ENCODE measurements around the gene SSBP3. TPM values are rescaled to one million over a fixed set of nuclear protein-coding genes. Genes with fewer than 3 reads are reported as not detected.

Gene SSBP3
- total and polyA plus RNA-seq, 2 experiments from 2014 or later = 6.2 to 19.9 TPM

GRCh38 chr1:54220004-54220811 is 186.0 kb downstream of the SSBP3 start:
- DNase-seq = peak; percentile 76
- peaks cover 10% of the 10 kb centered on the region; the same call in 1 of the 2 replicates for H3K36me3 ChIP-seq (ENCODE audit: low read depth)
- no peaks in the 10 kb centered on the region for H3K79me2 ChIP-seq (ENCODE audit: insufficient read depth)
- no peaks in the 10 kb centered on the region for H4K20me1 ChIP-seq (ENCODE audit: insufficient read depth)
- in situ Hi-C loops (cut with MboI) = no loop called here
- H3K27me3 ChIP-seq (replicated peaks; ENCODE audit: insufficient read depth) = no peaks in the 10 kb centered on the region
- no peaks in the 10 kb centered on the region for H3K9me3 ChIP-seq (ENCODE audit: low read depth)
- TF ChIP-seq EZH2phosphoT487 (IDR thresholded peaks at IDR 0.05; ENCODE audit: insufficient read depth, low read depth) (no peak), EZH2 (IDR thresholded peaks at IDR 0.05; ENCODE audit: insufficient read depth, poor library complexity, severe bottlenecking) (no peak)
- no peak overlapping the region for H2AFZ ChIP-seq
- peak overlapping the region; percentile 57 for H3K9ac ChIP-seq
- H3K27ac ChIP-seq = peak overlapping the region; percentile 83
- H3K9me2 ChIP-seq (ENCODE audit: insufficient read depth) = no peaks in the 10 kb centered on the region
- peaks cover 34% of the 10 kb centered on the region for H3F3A ChIP-seq (ENCODE audit: insufficient read depth)
- H3K4me2 ChIP-seq (ENCODE audit: unreplicated experiment) = peak overlapping the region; percentile 3
- H3K4me1 ChIP-seq (ENCODE audit: insufficient read depth) = peaks cover 19% of the 10 kb centered on the region
- no peak overlapping the region for H3K4me3 ChIP-seq
- WGBS, 2 experiments (ENCODE audit: low coverage in 1 of 2, low lambda C conversion rate in 2 of 2, missing lambda C conversion rate in 2 of 2) = 24 to 26% methylated on average over 18 of the region's 18 CpGs

DNA sequence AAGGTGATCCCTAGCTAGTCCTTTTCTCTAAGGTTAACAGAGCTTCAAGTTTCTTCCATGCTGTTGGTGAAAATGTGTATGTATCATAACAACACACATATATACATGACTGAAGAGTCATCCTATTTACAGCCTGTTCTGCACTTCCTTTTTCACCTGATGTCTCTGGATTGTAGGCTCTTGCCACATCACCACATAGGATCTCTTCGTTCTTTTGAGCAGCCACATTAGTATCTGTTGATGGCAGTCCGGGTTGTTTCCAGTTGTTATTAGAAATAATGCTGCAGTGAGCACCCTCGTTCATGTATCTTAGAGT is 186.5 kb downstream of the SSBP3 start:
- no peaks in the 10 kb centered on the region for H3K27me3 ChIP-seq (replicated peaks; ENCODE audit: insufficient read depth)
- H2AFZ ChIP-seq = no peak overlapping the region
- H3K9me2 ChIP-seq (ENCODE audit: insufficient read depth) = no peaks in the 10 kb centered on the region
- no peaks in the 10 kb centered on the region for H3K79me2 ChIP-seq (ENCODE audit: insufficient read depth)
- H3K4me1 ChIP-seq (ENCODE audit: insufficient read depth) = peaks cover 19% of the 10 kb centered on the region
- 20 to 25% methylated on average over 3 of the region's 3 CpGs for WGBS, 2 experiments (ENCODE audit: low coverage in 1 of 2, low lambda C conversion rate in 2 of 2, missing lambda C conversion rate in 2 of 2)
- peak overlapping the region; percentile 83 for H3K27ac ChIP-seq
- no peaks in the 10 kb centered on the region for H3K9me3 ChIP-seq (ENCODE audit: low read depth)
- H3F3A ChIP-seq (ENCODE audit: insufficient read depth) = peaks cover 34% of the 10 kb centered on the region
- H3K4me3 ChIP-seq = no peak overlapping the region
- no peak for DNase-seq
- in situ Hi-C loops (cut with MboI) = no loop called here
- no peak for TF ChIP-seq EZH2phosphoT487 (IDR thresholded peaks at IDR 0.05; ENCODE audit: insufficient read depth, low read depth)
- no peak for TF ChIP-seq EZH2 (IDR thresholded peaks at IDR 0.05; ENCODE audit: insufficient read depth, poor library complexity, severe bottlenecking)
- H3K4me2 ChIP-seq (ENCODE audit: unreplicated experiment) = peak overlapping the region; percentile 3
- H3K9ac ChIP-seq = peak overlapping the region; percentile 57
- no peaks in the 10 kb centered on the region for H4K20me1 ChIP-seq (ENCODE audit: insufficient read depth)
- H3K36me3 ChIP-seq (ENCODE audit: low read depth) = peaks cover 10% of the 10 kb centered on the region; the same call in 1 of the 2 replicates

DNA sequence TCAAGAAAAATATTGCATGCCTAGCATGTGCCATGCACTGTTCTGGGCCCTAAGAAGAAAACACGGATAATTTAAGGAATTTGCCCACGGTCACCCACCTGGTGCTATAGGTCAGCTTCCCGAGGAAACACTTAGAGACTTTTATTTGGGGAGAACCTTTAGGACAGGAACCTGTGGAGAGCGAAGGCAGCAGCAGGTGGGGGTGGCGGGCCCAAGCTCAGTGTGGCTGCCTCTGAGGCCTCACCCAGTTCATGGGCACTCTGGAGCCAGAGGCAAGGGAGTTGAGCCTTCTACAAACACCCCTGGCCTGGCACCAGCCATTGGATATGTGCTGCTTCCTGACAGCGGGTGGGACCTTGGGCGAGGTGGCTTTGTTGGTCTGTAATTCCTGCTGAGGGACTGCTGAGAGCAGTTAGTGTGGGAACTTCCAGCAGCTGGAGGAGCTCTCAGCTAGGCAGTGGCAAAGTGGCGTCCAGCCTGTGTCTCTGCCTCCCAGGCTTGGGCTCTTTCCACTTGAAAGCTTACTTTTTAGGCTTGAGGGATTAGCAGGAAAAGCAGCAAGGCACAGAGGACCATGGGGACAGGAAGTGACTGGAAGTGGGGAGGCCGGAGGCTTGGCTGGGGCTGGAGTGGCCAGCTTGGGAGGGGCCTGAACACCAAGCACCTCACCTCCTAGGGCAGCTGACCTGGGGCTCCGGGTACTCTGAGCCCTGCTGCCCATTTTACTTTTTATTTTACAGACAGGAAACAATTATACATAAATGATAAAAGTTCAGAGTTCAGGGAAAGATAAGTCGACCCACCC is 187.1 kb downstream of the SSBP3 start:
- H3K27ac ChIP-seq = peak overlapping the region; percentile 83

GRCh38 chr1:54215523-54215922 is 190.7 kb downstream of the SSBP3 start:
- H3K4me1 ChIP-seq (ENCODE audit: insufficient read depth) = peaks cover 18% of the 10 kb centered on the region
- H3K27ac ChIP-seq = no peak overlapping the region
- WGBS, 2 experiments (ENCODE audit: low coverage in 1 of 2, low lambda C conversion rate in 2 of 2, missing lambda C conversion rate in 2 of 2) = 89 to 91% methylated on average over 9 of the region's 9 CpGs
- no peaks in the 10 kb centered on the region for H3K79me2 ChIP-seq (ENCODE audit: insufficient read depth)
- peaks cover 26% of the 10 kb centered on the region for H3F3A ChIP-seq (ENCODE audit: insufficient read depth)
- no peak overlapping the region for H3K9ac ChIP-seq
- H3K9me2 ChIP-seq (ENCODE audit: insufficient read depth) = no peaks in the 10 kb centered on the region
- no peak overlapping the region for H2AFZ ChIP-seq
- in situ Hi-C loops (cut with MboI) = no loop called here
- TF ChIP-seq EZH2 (IDR thresholded peaks at IDR 0.05; ENCODE audit: insufficient read depth, poor library complexity, severe bottlenecking) (no peak), EZH2phosphoT487 (IDR thresholded peaks at IDR 0.05; ENCODE audit: insufficient read depth, low read depth) (no peak)
- no peaks in the 10 kb centered on the region for H4K20me1 ChIP-seq (ENCODE audit: insufficient read depth)
- H3K9me3 ChIP-seq (ENCODE audit: low read depth) = no peaks in the 10 kb centered on the region
- DNase-seq = no peak
- no peak overlapping the region for H3K4me3 ChIP-seq
- H3K4me2 ChIP-seq (ENCODE audit: unreplicated experiment) = no peak overlapping the region
- H3K36me3 ChIP-seq (ENCODE audit: low read depth) = peaks cover 46% of the 10 kb centered on the region
- no peaks in the 10 kb centered on the region for H3K27me3 ChIP-seq (replicated peaks; ENCODE audit: insufficient read depth)

More for the DNA sequence above, 187.1 kb downstream of the SSBP3 start:
- Histone ChIP-seq H3K9ac (peak overlapping the region; percentile 57), H3K9me2 (ENCODE audit: insufficient read depth) (no peaks in the 10 kb centered on the region), H3K4me3 (no peak overlapping the region), H3K27me3 (replicated peaks; ENCODE audit: insufficient read depth) (no peaks in the 10 kb centered on the region), H3K36me3 (ENCODE audit: low read depth) (peaks cover 15% of the 10 kb centered on the region; the same call in 1 of the 2 replicates), H2AFZ (no peak overlapping the region), H4K20me1 (ENCODE audit: insufficient read depth) (no peaks in the 10 kb centered on the region), H3K4me2 (ENCODE audit: unreplicated experiment) (peak overlapping the region; percentile 3), H3K79me2 (ENCODE audit: insufficient read depth) (no peaks in the 10 kb centered on the region), H3K9me3 (ENCODE audit: low read depth) (no peaks in the 10 kb centered on the region), H3K4me1 (ENCODE audit: insufficient read depth) (peaks cover 19% of the 10 kb centered on the region), H3F3A (ENCODE audit: insufficient read depth) (peaks cover 34% of the 10 kb centered on the region)
- WGBS, 2 experiments (ENCODE audit: low coverage in 1 of 2, low lambda C conversion rate in 2 of 2, missing lambda C conversion rate in 2 of 2) = 63 to 64% methylated on average over 11 of the region's 11 CpGs
- in situ Hi-C loops (cut with MboI) = no loop called here
- TF ChIP-seq EZH2 (IDR thresholded peaks at IDR 0.05; ENCODE audit: insufficient read depth, poor library complexity, severe bottlenecking) (no peak), EZH2phosphoT487 (IDR thresholded peaks at IDR 0.05; ENCODE audit: insufficient read depth, low read depth) (no peak)
- peak; percentile 22 for DNase-seq
